ENCODE results near the gene SPATA13. TPM values are rescaled to one million over a fixed set of nuclear protein-coding genes. Genes with fewer than 3 reads are reported as not detected.

SPATA13 gene
- total RNA-seq, 3 donors from 2014 or later, result 35.2 to 59.5 (median 35.6) TPM

- DNase-seq (no peak), ATAC-seq (no peak)
- no peak for TF ChIP-seq CTCF (IDR thresholded peaks at IDR 0.05)
These were observed 72.9 kb downstream of the SPATA13 start for GRCh38 chr13:24233351-24233901.

GRCh38 chr13:24234200-24234915, 73.8 kb downstream of the SPATA13 start:
- ATAC-seq (peak; percentile 7), DNase-seq (no peak)
- no peak for TF ChIP-seq CTCF (IDR thresholded peaks at IDR 0.05)
- no peaks in the 10 kb centered on the region for H3K9me3 ChIP-seq
- intact Hi-C loops (cut with DNase I, micrococcal nuclease), result no loop called here
- H3K36me3 ChIP-seq (ENCODE audit: low read depth), result no peaks in the 10 kb centered on the region
- no peak overlapping the region for H3K4me3 ChIP-seq
- peaks cover 7% of the 10 kb centered on the region for H3K4me1 ChIP-seq (ENCODE audit: low read depth)

More at GRCh38 chr13:24233351-24233901, 72.9 kb downstream of the SPATA13 start:
- Histone ChIP-seq H3K4me1 (ENCODE audit: low read depth) (peaks cover 7% of the 10 kb centered on the region), H3K36me3 (ENCODE audit: low read depth) (no peaks in the 10 kb centered on the region), H3K4me3 (no peak overlapping the region), H3K9me3 (no peaks in the 10 kb centered on the region)
- intact Hi-C loops (cut with DNase I, micrococcal nuclease), result no loop called here

GRCh38 chr13:24237356-24237755, 76.8 kb downstream of the SPATA13 start:
- Histone ChIP-seq H3K4me3 (no peak overlapping the region), H3K4me1 (ENCODE audit: low read depth) (peaks cover 14% of the 10 kb centered on the region), H3K36me3 (ENCODE audit: low read depth) (no peaks in the 10 kb centered on the region), H3K9me3 (no peaks in the 10 kb centered on the region)
- DNase-seq (no peak), ATAC-seq (no peak)
- intact Hi-C loops (cut with DNase I, micrococcal nuclease), result no loop called here
- no peak for TF ChIP-seq CTCF (IDR thresholded peaks at IDR 0.05)

- Histone ChIP-seq H3K4me3 (no peak overlapping the region), H3K4me1 (ENCODE audit: low read depth) (peaks cover 27% of the 10 kb centered on the region), H3K9me3 (no peaks in the 10 kb centered on the region), H3K36me3 (ENCODE audit: low read depth) (no peaks in the 10 kb centered on the region)
- ATAC-seq, result no peak
- intact Hi-C loops (cut with DNase I, micrococcal nuclease), result no loop called here
- DNase-seq, result no peak
- TF ChIP-seq CTCF (IDR thresholded peaks at IDR 0.05), result no peak
These were observed 80.8 kb downstream of the SPATA13 start for GRCh38 chr13:24241336-24241735.

GRCh38 chr13:24242100-24242499, 81.6 kb downstream of the SPATA13 start:
- H3K9me3 ChIP-seq, result no peaks in the 10 kb centered on the region
- no peak for DNase-seq
- no peak overlapping the region for H3K4me3 ChIP-seq
- intact Hi-C loops (cut with DNase I, micrococcal nuclease), result no loop called here
- no peaks in the 10 kb centered on the region for H3K36me3 ChIP-seq (ENCODE audit: low read depth)
- peaks cover 33% of the 10 kb centered on the region for H3K4me1 ChIP-seq (ENCODE audit: low read depth)
- no peak for ATAC-seq
- TF ChIP-seq CTCF (IDR thresholded peaks at IDR 0.05), result no peak

Data from mucosa of descending colon (tissue), 3 donors.